WTC11 (cell line): Measurements from ENCODE around the gene PAFAH2. TPM values are rescaled to one million over a fixed set of nuclear protein-coding genes. Genes with fewer than 3 reads are reported as not detected.

Source experiments
- ATAC-seq: fragments of 200-7000 bp; cut with Tn5 transposase; 2 replicates; pipeline ENCODE4 v1.10.0; 2021; ENCODE audit warnings: mild to moderate bottlenecking, moderate library complexity
- CTCF ChIA-PET: fragments of 300-600 bp; sonication (Branson Sonifier 250); formaldehyde crosslinking; loops from one replicate; lab custom pipeline; 2021; ENCODE audit warnings: antibody characterized with exemption; lab: Charles Lee
- POLR2A ChIA-PET: fragments of 350-600 bp; sonication (Branson Sonifier 250); formaldehyde crosslinking; loops from one replicate; lab custom pipeline; 2021; ENCODE audit warnings: antibody characterized with exemption; lab: Charles Lee
- DNase-seq: peaks from one replicate; pipeline ENCODE4 v3.0.0; 2021; ENCODE audit warnings: low spot score
- H3K27ac Mint-ChIP-seq: 2 replicates; pipeline ENCODE4 v1.8.0; 2021; ENCODE audit warnings: mixed read lengths
- H3K27me3 Mint-ChIP-seq: 2 replicates; pipeline ENCODE4 v1.8.0; 2021; ENCODE audit warnings: low read depth, mild to moderate bottlenecking, moderate library complexity, mixed read lengths
- H3K36me3 Mint-ChIP-seq: 2 replicates; pipeline ENCODE4 v1.8.0; 2021; ENCODE audit warnings: mixed read lengths
- H3K4me1 Mint-ChIP-seq: 2 replicates; pipeline ENCODE4 v1.8.0; 2022; ENCODE audit warnings: mixed read lengths
- H3K4me3 Mint-ChIP-seq: 2 replicates; pipeline ENCODE4 v1.8.0; 2021; ENCODE audit warnings: mild to moderate bottlenecking, moderate library complexity, mixed read lengths
- H3K9me3 Mint-ChIP-seq: 2 replicates; pipeline ENCODE4 v1.8.0; 2021; ENCODE audit warnings: mixed read lengths
- ATF1 ChIP-seq: sonication (generic); formaldehyde crosslinking; IDR thresholded peaks from 2 replicates; pipeline ENCODE4 v1.8.1; 2023; ENCODE audit warnings: mild to moderate bottlenecking, moderate library complexity, missing genetic modification reagents
- CDX4 ChIP-seq: fragments of 250-450 bp; sonication (Bioruptor Pico); IDR thresholded peaks from 2 replicates; pipeline ENCODE4 v1.9.0; 2021; ENCODE audit warnings: moderate library complexity, mild to moderate bottlenecking, inconsistent platforms, borderline replicate concordance
- EMX1 ChIP-seq: fragments of 250-450 bp; sonication (Bioruptor Pico); IDR thresholded peaks from 2 replicates; pipeline ENCODE4 v1.8.0; 2021; ENCODE audit warnings: mild to moderate bottlenecking
- ETV6 ChIP-seq: sonication (generic); formaldehyde crosslinking; IDR thresholded peaks from 2 replicates; pipeline ENCODE4 v1.8.1; 2022; ENCODE audit warnings: mild to moderate bottlenecking, missing genetic modification reagents
- GRHL2 ChIP-seq: fragments of 250-450 bp; sonication (Bioruptor Pico); IDR thresholded peaks from 2 replicates; pipeline ENCODE4 v1.8.0; 2022; ENCODE audit warnings: mild to moderate bottlenecking, moderate library complexity; ENCODE audit not compliant: insufficient replicate concordance, severe bottlenecking
- JUN ChIP-seq: sonication (generic); formaldehyde crosslinking; IDR thresholded peaks from 2 replicates; pipeline ENCODE4 v1.8.0; 2023; ENCODE audit warnings: mild to moderate bottlenecking, missing genetic modification reagents
- PREB ChIP-seq: sonication (generic); formaldehyde crosslinking; IDR thresholded peaks from 2 replicates; pipeline ENCODE4 v1.8.1; 2022; ENCODE audit warnings: mild to moderate bottlenecking, missing genetic modification reagents, moderate library complexity, borderline replicate concordance
- PRRX2 ChIP-seq: fragments of 250-450 bp; sonication (Bioruptor Pico); IDR thresholded peaks from 2 replicates; pipeline ENCODE4 v1.8.0; 2021; ENCODE audit warnings: mild to moderate bottlenecking
- SMAD4 ChIP-seq: sonication (generic); formaldehyde crosslinking; IDR thresholded peaks from 2 replicates; pipeline ENCODE4 v1.8.0; 2022; ENCODE audit warnings: mild to moderate bottlenecking, missing genetic modification reagents
- ZNF263 ChIP-seq: sonication (generic); formaldehyde crosslinking; IDR thresholded peaks from 2 replicates; pipeline ENCODE4 v1.8.1; 2022; ENCODE audit warnings: low read depth, mild to moderate bottlenecking, moderate library complexity, missing genetic modification reagents
- total RNA-seq: library from RNA; stranded (reverse); gene quantifications from 3 replicates; pipeline ENCODE4 v1.2.3, GENCODE V29; 2021
- TF ChIP-seq, protein P1 (sequence below): sonication (generic); formaldehyde crosslinking; IDR thresholded peaks from 2 replicates; pipeline ENCODE4 v1.8.1; 2023; ENCODE audit warnings: mild to moderate bottlenecking, moderate library complexity, missing genetic modification reagents
- TF ChIP-seq, protein P2 (sequence below): sonication (generic); formaldehyde crosslinking; IDR thresholded peaks from 2 replicates; pipeline ENCODE4 v1.8.1; 2022; ENCODE audit warnings: mild to moderate bottlenecking, moderate library complexity, missing genetic modification reagents
- TF ChIP-seq, protein P3 (sequence below): sonication (generic); formaldehyde crosslinking; IDR thresholded peaks from 2 replicates; pipeline ENCODE4 v1.8.1; 2023; ENCODE audit warnings: mild to moderate bottlenecking, missing genetic modification reagents
- TF ChIP-seq, protein P4 (sequence below): fragments of 250-450 bp; sonication (Bioruptor Pico); conservative IDR thresholded peaks from 2 replicates; pipeline ENCODE4 v1.9.0; 2021; ENCODE audit warnings: mild to moderate bottlenecking
- TF ChIP-seq, protein P5 (sequence below): fragments of 250-450 bp; sonication (Bioruptor Pico); IDR thresholded peaks from 2 replicates; pipeline ENCODE4 v1.8.0; 2021; ENCODE audit warnings: mild to moderate bottlenecking

The PAFAH2 gene
- total RNA-seq, 1 experiment from 2014 or later: 11.5 TPM

DNA sequence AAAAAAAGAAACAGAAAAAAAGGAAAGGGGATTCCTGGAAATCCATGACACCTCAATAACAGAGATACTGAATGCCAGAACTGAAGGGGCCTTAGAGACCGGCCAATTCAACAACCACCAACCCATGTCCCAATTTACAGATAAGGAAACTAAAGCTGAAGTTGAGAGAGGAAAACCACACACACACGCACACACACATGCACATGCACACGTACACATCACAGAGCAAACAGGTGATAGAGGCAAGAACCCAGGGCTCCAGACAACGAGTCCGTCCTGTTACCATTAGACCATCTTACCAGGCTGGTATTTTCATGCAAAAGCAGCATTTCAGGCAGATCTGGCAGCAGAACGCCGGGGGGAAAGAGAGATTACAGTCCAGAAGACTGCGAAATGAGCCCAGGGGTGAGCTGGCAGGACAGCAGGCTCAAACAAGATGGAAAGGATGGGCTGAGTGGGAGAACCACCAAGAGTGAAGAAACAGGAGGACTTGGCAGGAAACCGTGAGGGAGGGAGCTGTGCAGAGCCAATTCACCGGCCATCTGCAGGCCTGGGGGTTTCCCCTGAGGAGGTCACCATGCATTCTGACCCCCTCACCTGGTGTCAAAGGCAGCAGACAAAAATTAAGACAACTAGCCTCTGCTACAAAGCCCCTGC, 43.5 kb downstream of the PAFAH2 start (continued):
- no peak for TF ChIP-seq GRHL2 (CRISPR knock-in tag)
- TF ChIP-seq, protein P1, sequence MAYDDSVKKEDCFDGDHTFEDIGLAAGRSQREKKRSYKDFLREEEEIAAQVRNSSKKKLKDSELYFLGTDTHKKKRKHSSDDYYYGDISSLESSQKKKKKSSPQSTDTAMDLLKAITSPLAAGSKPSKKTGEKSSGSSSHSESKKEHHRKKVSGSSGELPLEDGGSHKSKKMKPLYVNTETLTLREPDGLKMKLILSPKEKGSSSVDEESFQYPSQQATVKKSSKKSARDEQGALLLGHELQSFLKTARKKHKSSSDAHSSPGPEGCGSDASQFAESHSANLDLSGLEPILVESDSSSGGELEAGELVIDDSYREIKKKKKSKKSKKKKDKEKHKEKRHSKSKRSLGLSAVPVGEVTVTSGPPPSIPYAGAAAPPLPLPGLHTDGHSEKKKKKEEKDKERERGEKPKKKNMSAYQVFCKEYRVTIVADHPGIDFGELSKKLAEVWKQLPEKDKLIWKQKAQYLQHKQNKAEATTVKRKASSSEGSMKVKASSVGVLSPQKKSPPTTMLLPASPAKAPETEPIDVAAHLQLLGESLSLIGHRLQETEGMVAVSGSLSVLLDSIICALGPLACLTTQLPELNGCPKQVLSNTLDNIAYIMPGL (CRISPR knock-in tag): no peak
- TF ChIP-seq ZNF263 (CRISPR knock-in tag): no peak

GRCh38 chr1:25952841-25953401, 44.9 kb downstream of the PAFAH2 start:
- Mint-ChIP-seq H3K9me3 (no peaks in the 10 kb centered on the region; the same call in 1 of the 2 replicates), H3K27me3 (peaks cover 4% of the 10 kb centered on the region), H3K27ac (no peak overlapping the region), H3K4me3 (no peak overlapping the region), H3K36me3 (peaks cover 2% of the 10 kb centered on the region; the same call in 1 of the 2 replicates), H3K4me1 (peaks cover 10% of the 10 kb centered on the region)
- POLR2A ChIA-PET: no interaction called here
- DNase-seq (no peak), ATAC-seq (no peak)
- CTCF ChIA-PET: interaction anchor here (0.6 to 2.6 kb wide), 2 partner anchors 23 to 57 kb away, joined by 3 to 9 read pairs; no protein-coding TSS in a partner anchor
- TF ChIP-seq CDX4 (CRISPR knock-in tag) (no peak), ATF1 (CRISPR knock-in tag) (no peak), ETV6 (CRISPR knock-in tag) (no peak), SMAD4 (CRISPR knock-in tag) (no peak), EMX1 (no peak)
- TF ChIP-seq, protein P2, sequence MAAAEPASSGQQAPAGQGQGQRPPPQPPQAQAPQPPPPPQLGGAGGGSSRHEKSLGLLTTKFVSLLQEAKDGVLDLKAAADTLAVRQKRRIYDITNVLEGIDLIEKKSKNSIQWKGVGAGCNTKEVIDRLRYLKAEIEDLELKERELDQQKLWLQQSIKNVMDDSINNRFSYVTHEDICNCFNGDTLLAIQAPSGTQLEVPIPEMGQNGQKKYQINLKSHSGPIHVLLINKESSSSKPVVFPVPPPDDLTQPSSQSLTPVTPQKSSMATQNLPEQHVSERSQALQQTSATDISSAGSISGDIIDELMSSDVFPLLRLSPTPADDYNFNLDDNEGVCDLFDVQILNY (CRISPR knock-in tag): no peak

GRCh38 chr1:25948641-25949040, 49.2 kb downstream of the PAFAH2 start:
- no peaks in the 10 kb centered on the region for H3K27me3 Mint-ChIP-seq
- H3K9me3 Mint-ChIP-seq: peaks cover 7% of the 10 kb centered on the region
- H3K27ac Mint-ChIP-seq: no peak overlapping the region
- no peak for TF ChIP-seq JUN
- TF ChIP-seq, protein P3, sequence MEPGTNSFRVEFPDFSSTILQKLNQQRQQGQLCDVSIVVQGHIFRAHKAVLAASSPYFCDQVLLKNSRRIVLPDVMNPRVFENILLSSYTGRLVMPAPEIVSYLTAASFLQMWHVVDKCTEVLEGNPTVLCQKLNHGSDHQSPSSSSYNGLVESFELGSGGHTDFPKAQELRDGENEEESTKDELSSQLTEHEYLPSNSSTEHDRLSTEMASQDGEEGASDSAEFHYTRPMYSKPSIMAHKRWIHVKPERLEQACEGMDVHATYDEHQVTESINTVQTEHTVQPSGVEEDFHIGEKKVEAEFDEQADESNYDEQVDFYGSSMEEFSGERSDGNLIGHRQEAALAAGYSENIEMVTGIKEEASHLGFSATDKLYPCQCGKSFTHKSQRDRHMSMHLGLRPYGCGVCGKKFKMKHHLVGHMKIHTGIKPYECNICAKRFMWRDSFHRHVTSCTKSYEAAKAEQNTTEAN (CRISPR knock-in tag): no peak
- TF ChIP-seq, protein P4, sequence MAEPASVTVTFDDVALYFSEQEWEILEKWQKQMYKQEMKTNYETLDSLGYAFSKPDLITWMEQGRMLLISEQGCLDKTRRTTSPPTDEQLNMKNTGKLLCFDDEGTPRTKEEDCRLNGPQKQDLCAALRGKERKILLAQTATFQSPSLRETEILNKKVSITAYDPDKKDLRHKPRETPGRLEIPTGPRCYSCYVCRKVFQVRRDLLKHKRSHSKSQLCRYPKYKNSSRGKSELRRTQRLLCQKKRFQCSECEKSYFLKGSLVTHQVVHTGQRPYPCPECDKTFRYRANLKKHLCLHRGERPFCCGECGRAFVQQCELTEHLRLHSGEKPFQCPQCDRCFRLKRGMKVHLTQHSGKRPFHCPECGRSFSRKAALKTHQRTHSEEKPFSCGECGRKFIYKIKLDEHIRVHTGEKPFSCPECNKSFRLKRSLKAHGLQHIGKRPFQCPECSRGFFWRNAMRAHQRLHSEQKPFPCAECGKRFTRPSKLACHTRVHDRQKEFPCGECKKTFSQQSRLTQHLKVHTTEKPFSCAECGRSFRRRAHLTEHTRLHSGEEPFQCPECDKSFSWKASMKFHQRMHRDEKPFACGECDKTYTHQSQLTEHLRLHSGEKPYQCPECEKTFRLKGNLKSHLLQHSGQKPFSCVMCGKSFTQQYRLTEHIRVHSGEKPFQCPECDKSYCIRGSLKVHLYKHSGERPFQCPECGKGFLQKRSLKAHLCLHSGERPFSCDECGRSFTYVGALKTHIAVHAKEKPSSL: no peak
- H3K4me3 Mint-ChIP-seq: no peak overlapping the region
- DNase-seq (no peak), ATAC-seq (no peak)
- H3K4me1 Mint-ChIP-seq: no peaks in the 10 kb centered on the region
- H3K36me3 Mint-ChIP-seq: no peaks in the 10 kb centered on the region
- POLR2A ChIA-PET: no interaction called here
- CTCF ChIA-PET: interaction anchor here (3.6 kb wide), 1 partner anchor 53 kb away, joined by 15 read pairs; no protein-coding TSS in a partner anchor

- peaks cover 19% of the 10 kb centered on the region for H3K9me3 Mint-ChIP-seq
- CTCF ChIA-PET: no interaction called here
- no peak for DNase-seq
- H3K27me3 Mint-ChIP-seq: no peaks in the 10 kb centered on the region; the same call in 1 of the 2 replicates
- H3K4me3 Mint-ChIP-seq: no peak overlapping the region
- H3K4me1 Mint-ChIP-seq: no peaks in the 10 kb centered on the region
- no peak overlapping the region for H3K27ac Mint-ChIP-seq
- POLR2A ChIA-PET: no interaction called here
- ATAC-seq: no peak
- H3K36me3 Mint-ChIP-seq: no peaks in the 10 kb centered on the region; the same call in 1 of the 2 replicates
- TF ChIP-seq PREB (CRISPR knock-in tag): no peak
- TF ChIP-seq PRRX2 (CRISPR knock-in tag): no peak
- TF ChIP-seq, protein P5, sequence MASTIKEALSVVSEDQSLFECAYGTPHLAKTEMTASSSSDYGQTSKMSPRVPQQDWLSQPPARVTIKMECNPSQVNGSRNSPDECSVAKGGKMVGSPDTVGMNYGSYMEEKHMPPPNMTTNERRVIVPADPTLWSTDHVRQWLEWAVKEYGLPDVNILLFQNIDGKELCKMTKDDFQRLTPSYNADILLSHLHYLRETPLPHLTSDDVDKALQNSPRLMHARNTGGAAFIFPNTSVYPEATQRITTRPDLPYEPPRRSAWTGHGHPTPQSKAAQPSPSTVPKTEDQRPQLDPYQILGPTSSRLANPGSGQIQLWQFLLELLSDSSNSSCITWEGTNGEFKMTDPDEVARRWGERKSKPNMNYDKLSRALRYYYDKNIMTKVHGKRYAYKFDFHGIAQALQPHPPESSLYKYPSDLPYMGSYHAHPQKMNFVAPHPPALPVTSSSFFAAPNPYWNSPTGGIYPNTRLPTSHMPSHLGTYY: no peak
- TF ChIP-seq, protein P1 (CRISPR knock-in tag): no peak
Observed at GRCh38 chr1:25947027-25947426, 50.8 kb downstream of the PAFAH2 start.
